ENCODE results near the gene P2RX2. TPM values are rescaled to one million over a fixed set of nuclear protein-coding genes. Genes with fewer than 3 reads are reported as not detected.

The P2RX2 gene
- total RNA-seq, 2 donors from 2014 or later: 0.32 to 8.2 TPM

DNA sequence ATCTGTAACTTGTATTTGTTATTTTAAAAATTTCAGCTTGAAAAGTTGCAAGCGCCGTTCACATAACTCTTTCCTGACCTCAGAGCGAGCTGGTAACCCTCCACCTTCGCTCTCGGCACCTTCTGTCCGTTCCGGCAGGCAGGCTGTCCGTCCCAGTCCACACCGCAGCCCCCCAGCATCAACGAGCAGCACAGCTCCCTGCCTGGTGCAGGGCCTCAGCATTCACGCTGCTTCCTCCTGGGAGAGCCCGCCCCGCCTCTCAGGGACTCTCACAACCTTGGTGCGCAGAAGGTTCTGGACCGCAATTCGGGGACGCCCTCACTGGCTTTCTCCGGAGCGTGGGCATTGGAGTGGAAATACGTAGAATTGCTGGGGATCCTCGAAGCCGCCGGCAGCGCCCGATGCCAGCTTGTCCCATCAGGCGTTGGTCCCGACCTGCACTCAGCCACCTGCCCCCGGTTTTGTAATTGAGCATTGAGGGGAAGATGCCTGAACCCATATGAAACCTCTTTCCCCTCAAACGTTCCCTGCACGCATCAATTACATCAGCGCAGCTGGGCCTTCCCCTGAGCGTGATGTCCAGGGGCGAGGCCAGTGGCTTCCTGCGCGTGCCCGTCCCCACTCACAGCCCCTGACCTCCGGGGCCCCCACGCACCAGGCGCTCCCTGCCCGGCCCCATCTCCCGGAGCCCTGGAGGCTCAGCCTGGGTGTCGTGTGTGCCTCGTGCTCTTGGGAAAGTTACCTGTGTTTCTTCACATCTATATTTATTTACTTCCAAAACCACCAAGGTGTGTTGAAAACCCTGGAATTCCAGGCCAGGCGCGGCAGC lies 27.3 kb upstream of the P2RX2 start:
- intact Hi-C loops (cut with DNase I): no loop called here
- no peaks in the 10 kb centered on the region for H3K9me3 ChIP-seq
- H3K4me3 ChIP-seq: no peak overlapping the region
- H3K36me3 ChIP-seq: no peaks in the 10 kb centered on the region
- no peak for DNase-seq (ENCODE audit: low spot score)
- TF ChIP-seq, protein P1, sequence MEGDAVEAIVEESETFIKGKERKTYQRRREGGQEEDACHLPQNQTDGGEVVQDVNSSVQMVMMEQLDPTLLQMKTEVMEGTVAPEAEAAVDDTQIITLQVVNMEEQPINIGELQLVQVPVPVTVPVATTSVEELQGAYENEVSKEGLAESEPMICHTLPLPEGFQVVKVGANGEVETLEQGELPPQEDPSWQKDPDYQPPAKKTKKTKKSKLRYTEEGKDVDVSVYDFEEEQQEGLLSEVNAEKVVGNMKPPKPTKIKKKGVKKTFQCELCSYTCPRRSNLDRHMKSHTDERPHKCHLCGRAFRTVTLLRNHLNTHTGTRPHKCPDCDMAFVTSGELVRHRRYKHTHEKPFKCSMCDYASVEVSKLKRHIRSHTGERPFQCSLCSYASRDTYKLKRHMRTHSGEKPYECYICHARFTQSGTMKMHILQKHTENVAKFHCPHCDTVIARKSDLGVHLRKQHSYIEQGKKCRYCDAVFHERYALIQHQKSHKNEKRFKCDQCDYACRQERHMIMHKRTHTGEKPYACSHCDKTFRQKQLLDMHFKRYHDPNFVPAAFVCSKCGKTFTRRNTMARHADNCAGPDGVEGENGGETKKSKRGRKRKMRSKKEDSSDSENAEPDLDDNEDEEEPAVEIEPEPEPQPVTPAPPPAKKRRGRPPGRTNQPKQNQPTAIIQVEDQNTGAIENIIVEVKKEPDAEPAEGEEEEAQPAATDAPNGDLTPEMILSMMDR (IDR thresholded peaks at IDR 0.05): no peak
- TF ChIP-seq POLR2AphosphoS5 (IDR thresholded peaks at IDR 0.05): no peak
- TF ChIP-seq POLR2A (IDR thresholded peaks at IDR 0.05): no peak
- 92% methylated on average over 45 of the region's 45 CpGs for WGBS
- no peaks in the 10 kb centered on the region for H3K4me1 ChIP-seq (replicated peaks)
- no peaks in the 10 kb centered on the region for H3K27me3 ChIP-seq (replicated peaks; ENCODE audit: insufficient read depth)
- H3K27ac ChIP-seq: no peak overlapping the region

DNA sequence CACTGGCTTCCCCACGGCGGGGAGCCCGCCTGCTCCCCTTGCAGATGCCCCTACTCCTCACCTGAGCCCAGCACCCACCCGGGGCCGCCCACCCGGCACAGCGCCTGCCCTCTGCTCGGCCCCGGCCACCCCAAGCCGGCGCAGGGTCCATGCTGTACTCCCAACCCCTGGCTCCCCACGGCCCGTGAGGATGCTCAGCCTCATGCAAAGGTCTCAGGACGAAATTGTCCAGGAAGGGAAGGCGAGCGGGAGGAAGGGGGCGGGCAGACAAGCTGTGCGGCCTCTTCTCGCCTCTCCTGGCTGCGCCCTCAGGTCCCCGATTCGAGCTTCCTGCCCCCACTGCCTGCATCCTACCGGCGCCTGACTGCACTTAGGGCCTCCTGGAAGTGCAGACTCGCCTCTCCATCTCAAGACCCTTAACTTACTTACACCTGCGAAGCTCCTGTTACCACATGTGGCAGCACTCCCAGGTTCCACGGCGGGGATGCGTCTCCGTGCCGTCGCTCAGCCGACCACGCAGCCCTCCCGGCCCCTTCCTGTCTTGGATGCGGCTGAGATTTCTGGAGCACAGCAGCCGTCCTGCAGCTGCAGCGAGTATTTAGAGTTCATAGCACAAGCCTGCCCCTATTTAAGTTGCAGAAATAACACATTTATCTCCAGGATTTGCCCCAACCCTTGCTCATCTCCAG lies 26.1 kb upstream of the P2RX2 start:
- Histone ChIP-seq H3K4me1 (replicated peaks) (no peaks in the 10 kb centered on the region), H3K4me3 (no peak overlapping the region), H3K27me3 (replicated peaks; ENCODE audit: insufficient read depth) (no peaks in the 10 kb centered on the region), H3K27ac (no peak overlapping the region), H3K9me3 (no peaks in the 10 kb centered on the region), H3K36me3 (no peaks in the 10 kb centered on the region)
- intact Hi-C loops (cut with DNase I): no loop called here
- WGBS: 88% methylated on average over 38 of the region's 38 CpGs
- TF ChIP-seq, protein P1 (IDR thresholded peaks at IDR 0.05): no peak
- TF ChIP-seq POLR2A (IDR thresholded peaks at IDR 0.05) (no peak), POLR2AphosphoS5 (IDR thresholded peaks at IDR 0.05) (no peak)
- no peak for DNase-seq (ENCODE audit: low spot score)

DNA sequence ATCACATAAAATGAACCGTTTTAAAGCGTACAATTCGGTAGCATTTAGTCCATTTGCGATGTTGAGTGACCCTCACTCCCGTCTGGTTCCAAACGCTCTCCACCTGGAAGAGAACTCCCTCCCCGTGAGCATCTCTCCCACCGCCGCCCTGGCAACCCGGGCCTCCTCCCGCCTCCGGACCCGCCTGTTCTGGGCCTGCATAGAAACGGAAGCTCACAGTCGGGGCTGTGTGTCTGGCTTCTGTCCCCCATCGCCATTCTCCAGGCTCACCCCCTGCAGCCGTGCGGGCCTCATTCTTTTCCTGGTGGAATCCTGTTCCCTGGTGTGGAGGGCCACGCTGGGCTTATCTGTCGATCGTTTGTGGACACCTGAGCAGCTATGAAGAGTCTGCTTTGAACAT lies 25.5 kb upstream of the P2RX2 start:
- Histone ChIP-seq H3K4me1 (replicated peaks) (no peaks in the 10 kb centered on the region), H3K9me3 (no peaks in the 10 kb centered on the region), H3K27ac (no peak overlapping the region), H3K36me3 (no peaks in the 10 kb centered on the region), H3K27me3 (replicated peaks; ENCODE audit: insufficient read depth) (no peaks in the 10 kb centered on the region), H3K4me3 (no peak overlapping the region)
- 82% methylated on average over 21 of the region's 21 CpGs for WGBS
- intact Hi-C loops (cut with DNase I): no loop called here
- no peak for DNase-seq (ENCODE audit: low spot score)
- TF ChIP-seq, protein P1 (IDR thresholded peaks at IDR 0.05): no peak
- TF ChIP-seq POLR2A (IDR thresholded peaks at IDR 0.05) (no peak), POLR2AphosphoS5 (IDR thresholded peaks at IDR 0.05) (no peak)

DNA sequence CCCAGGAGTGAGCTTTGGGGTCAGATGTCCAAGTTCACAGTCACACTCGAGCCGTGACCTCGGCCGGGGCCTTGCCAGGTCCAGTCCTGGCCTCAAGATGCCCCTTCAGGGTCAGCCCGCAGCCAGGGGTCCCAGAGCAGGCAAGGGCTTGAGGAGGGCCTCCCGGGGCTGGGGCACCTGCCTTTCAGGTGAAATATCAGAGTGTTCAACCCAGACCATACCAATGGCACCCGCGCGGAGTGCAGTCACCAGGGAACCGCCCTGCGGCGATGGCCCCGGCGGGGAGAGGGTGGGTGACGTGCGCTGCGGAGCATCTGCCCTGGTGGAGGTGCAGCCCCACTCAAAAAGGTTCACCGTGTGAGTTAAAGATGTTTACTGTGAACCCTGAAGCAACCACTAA lies 25.1 kb upstream of the P2RX2 start:
- Histone ChIP-seq H3K4me1 (replicated peaks) (no peaks in the 10 kb centered on the region), H3K4me3 (no peak overlapping the region), H3K9me3 (no peaks in the 10 kb centered on the region), H3K27ac (no peak overlapping the region), H3K27me3 (replicated peaks; ENCODE audit: insufficient read depth) (no peaks in the 10 kb centered on the region), H3K36me3 (no peaks in the 10 kb centered on the region)
- intact Hi-C loops (cut with DNase I): no loop called here
- DNase-seq (ENCODE audit: low spot score): no peak
- WGBS: 66% methylated on average over 18 of the region's 18 CpGs
- TF ChIP-seq POLR2AphosphoS5 (IDR thresholded peaks at IDR 0.05): no peak
- no peak for TF ChIP-seq POLR2A (IDR thresholded peaks at IDR 0.05)
- TF ChIP-seq, protein P1 (IDR thresholded peaks at IDR 0.05): no peak
